ENCODE data around the gene FXYD7.

The FXYD7 gene

DNA sequence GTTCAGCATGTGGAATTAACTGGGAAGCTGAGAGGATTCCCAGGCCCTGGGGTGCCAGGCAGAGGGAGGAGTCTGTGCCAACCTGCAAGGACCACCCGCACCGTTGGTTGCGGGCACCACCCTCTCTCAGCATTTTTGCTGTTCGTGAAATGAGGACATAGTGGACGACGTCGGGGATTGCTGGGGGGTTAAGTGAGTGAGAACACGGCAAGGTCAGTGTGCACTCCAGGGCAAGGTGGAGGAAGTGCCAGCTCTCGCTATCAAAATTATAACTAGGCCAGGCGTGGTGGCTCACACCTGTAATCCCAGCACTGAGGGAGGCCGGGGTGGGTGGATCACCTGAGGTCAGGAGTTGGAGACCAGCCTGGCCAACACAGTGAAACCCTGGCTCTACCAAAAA, 25.3 kb upstream of the FXYD7 start:
- Histone ChIP-seq H3F3A (ENCODE audit: insufficient read depth, low read length) (no peaks in the 10 kb centered on the region), H3K4me1 (ENCODE audit: insufficient read depth, low read length, severe bottlenecking) (no peaks in the 10 kb centered on the region), H3K27ac (ENCODE audit: low read depth, low read length, poor library complexity, severe bottlenecking) (no peak overlapping the region)

DNA sequence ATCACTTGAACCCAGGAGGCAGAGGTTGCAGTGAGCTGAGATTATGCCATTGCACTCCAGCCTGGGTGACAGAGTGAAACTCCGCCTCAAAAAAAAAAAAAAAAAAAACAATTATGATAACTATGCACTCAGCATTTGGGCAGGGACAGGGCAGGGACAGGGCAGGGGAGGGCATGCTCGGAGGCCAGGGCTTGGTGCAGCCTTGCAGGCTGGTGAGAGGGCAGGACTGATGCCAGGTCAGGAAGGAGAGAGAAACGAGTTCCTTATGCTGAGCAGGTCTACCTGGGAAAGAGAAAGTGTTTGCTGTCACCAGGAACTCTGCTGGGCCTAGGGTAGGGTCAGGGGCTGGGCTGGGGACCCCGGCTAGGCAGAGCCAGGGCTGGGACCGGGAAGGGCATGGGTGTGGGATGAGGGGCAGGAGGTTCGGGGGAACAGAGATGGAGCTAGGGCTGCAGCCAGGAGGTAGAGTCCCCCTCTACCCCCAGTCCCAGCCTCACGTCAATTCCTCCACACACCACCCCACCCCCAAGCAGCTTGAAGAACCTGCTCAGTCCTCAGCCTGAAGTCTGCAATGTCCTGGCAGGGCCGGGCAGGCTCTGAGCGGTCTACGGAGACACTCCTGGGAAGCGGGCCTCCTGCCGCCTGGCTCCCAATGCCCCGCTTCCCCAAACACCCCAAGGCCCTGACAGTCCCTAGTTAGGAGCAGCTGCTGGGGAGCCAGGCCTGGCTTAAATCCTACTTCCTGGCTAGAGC, 24.6 kb upstream of the FXYD7 start:
- TF ChIP-seq EZH2 (IDR thresholded peaks at IDR 0.05; ENCODE audit: borderline replicate concordance, low read length): no peak
- TF ChIP-seq, protein P1, sequence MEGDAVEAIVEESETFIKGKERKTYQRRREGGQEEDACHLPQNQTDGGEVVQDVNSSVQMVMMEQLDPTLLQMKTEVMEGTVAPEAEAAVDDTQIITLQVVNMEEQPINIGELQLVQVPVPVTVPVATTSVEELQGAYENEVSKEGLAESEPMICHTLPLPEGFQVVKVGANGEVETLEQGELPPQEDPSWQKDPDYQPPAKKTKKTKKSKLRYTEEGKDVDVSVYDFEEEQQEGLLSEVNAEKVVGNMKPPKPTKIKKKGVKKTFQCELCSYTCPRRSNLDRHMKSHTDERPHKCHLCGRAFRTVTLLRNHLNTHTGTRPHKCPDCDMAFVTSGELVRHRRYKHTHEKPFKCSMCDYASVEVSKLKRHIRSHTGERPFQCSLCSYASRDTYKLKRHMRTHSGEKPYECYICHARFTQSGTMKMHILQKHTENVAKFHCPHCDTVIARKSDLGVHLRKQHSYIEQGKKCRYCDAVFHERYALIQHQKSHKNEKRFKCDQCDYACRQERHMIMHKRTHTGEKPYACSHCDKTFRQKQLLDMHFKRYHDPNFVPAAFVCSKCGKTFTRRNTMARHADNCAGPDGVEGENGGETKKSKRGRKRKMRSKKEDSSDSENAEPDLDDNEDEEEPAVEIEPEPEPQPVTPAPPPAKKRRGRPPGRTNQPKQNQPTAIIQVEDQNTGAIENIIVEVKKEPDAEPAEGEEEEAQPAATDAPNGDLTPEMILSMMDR (IDR thresholded peaks at IDR 0.05; ENCODE audit: low read length): no peak
- Histone ChIP-seq H3K27ac (ENCODE audit: low read depth, low read length, poor library complexity, severe bottlenecking) (no peak overlapping the region), H3K4me2 (ENCODE audit: low read length) (no peak overlapping the region), H3F3A (ENCODE audit: insufficient read depth, low read length) (no peaks in the 10 kb centered on the region), H3K36me3 (ENCODE audit: insufficient read depth, low read length) (no peaks in the 10 kb centered on the region), H3K4me1 (ENCODE audit: insufficient read depth, low read length, severe bottlenecking) (no peaks in the 10 kb centered on the region), H2AFZ (ENCODE audit: low read length) (no peak overlapping the region), H3K9me3 (ENCODE audit: low read length) (no peaks in the 10 kb centered on the region), H3K4me3 (ENCODE audit: low read depth, low read length, poor library complexity, severe bottlenecking) (no peak overlapping the region), H3K9ac (ENCODE audit: low read length) (no peak overlapping the region), H3K79me2 (ENCODE audit: insufficient read depth, low read length) (no peaks in the 10 kb centered on the region), H4K20me1 (ENCODE audit: insufficient read depth, low read length) (no peaks in the 10 kb centered on the region), H3K27me3 (ENCODE audit: insufficient read depth, low read length) (no peaks in the 10 kb centered on the region; the same call in 1 of the 2 replicates), H3K9me2 (ENCODE audit: low read depth, low read length) (no peaks in the 10 kb centered on the region)

More for the DNA sequence above, 25.3 kb upstream of the FXYD7 start:
- H3K36me3 ChIP-seq (ENCODE audit: insufficient read depth, low read length): no peaks in the 10 kb centered on the region
- no peak overlapping the region for H3K4me3 ChIP-seq (ENCODE audit: low read depth, low read length, poor library complexity, severe bottlenecking)
- no peaks in the 10 kb centered on the region for H3K79me2 ChIP-seq (ENCODE audit: insufficient read depth, low read length)
- H3K27me3 ChIP-seq (ENCODE audit: insufficient read depth, low read length): no peaks in the 10 kb centered on the region; the same call in 1 of the 2 replicates
- H3K4me2 ChIP-seq (ENCODE audit: low read length): no peak overlapping the region
- no peaks in the 10 kb centered on the region for H4K20me1 ChIP-seq (ENCODE audit: insufficient read depth, low read length)
- no peak overlapping the region for H3K9ac ChIP-seq (ENCODE audit: low read length)
- TF ChIP-seq EZH2 (IDR thresholded peaks at IDR 0.05; ENCODE audit: borderline replicate concordance, low read length): no peak
- no peak overlapping the region for H2AFZ ChIP-seq (ENCODE audit: low read length)
- H3K9me2 ChIP-seq (ENCODE audit: low read depth, low read length): no peaks in the 10 kb centered on the region
- no peaks in the 10 kb centered on the region for H3K9me3 ChIP-seq (ENCODE audit: low read length)

DNA sequence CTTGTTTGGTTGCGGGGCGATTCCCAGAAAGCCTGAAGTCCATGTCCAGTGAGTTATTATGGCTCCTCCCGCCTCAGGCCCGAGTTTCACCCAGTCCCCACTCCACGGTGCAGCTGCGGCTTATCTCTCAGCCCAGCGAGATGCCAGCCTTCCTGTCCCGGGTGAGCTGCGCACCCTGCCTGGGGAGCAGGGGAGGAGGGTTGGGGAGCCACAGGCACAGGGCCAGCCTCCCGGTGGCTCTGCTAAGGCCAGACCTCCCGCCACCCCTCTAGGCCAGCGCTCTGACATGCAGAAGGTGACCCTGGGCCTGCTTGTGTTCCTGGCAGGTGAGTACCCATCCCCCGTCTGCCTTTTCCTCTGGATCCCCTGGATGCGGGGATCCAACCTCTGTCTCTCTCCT, 24.0 kb upstream of the FXYD7 start:
- Histone ChIP-seq H3K27ac (ENCODE audit: low read depth, low read length, poor library complexity, severe bottlenecking) (no peak overlapping the region), H3K9me2 (ENCODE audit: low read depth, low read length) (no peaks in the 10 kb centered on the region), H4K20me1 (ENCODE audit: insufficient read depth, low read length) (no peaks in the 10 kb centered on the region), H3F3A (ENCODE audit: insufficient read depth, low read length) (no peaks in the 10 kb centered on the region), H3K4me3 (ENCODE audit: low read depth, low read length, poor library complexity, severe bottlenecking) (no peak overlapping the region), H3K4me2 (ENCODE audit: low read length) (no peak overlapping the region), H3K27me3 (ENCODE audit: insufficient read depth, low read length) (no peaks in the 10 kb centered on the region; the same call in 1 of the 2 replicates), H3K9ac (ENCODE audit: low read length) (no peak overlapping the region), H2AFZ (ENCODE audit: low read length) (no peak overlapping the region), H3K9me3 (ENCODE audit: low read length) (no peaks in the 10 kb centered on the region), H3K79me2 (ENCODE audit: insufficient read depth, low read length) (no peaks in the 10 kb centered on the region), H3K36me3 (ENCODE audit: insufficient read depth, low read length) (no peaks in the 10 kb centered on the region), H3K4me1 (ENCODE audit: insufficient read depth, low read length, severe bottlenecking) (peaks cover 3% of the 10 kb centered on the region)
- TF ChIP-seq, protein P1 (IDR thresholded peaks at IDR 0.05; ENCODE audit: low read length): no peak
- no peak for TF ChIP-seq EZH2 (IDR thresholded peaks at IDR 0.05; ENCODE audit: borderline replicate concordance, low read length)

Measured in OCI-LY1 (cell line).